GM12875 (cell line): ENCODE measurements around the gene RC3H2.

Experiments used
- H3K4me3 ChIP-seq: one replicate; pipeline ENCODE4 v1.5.1; 2011; ENCODE audit warnings: low read depth, low read length, control low read depth
- CTCF ChIP-seq: IDR thresholded peaks from 2 replicates; pipeline ENCODE4 v1.5.1; 2011; ENCODE audit warnings: low read depth, mild to moderate bottlenecking, control low read depth, inconsistent platforms, low read length, moderate library complexity, borderline replicate concordance; ENCODE audit not compliant: insufficient read depth

The RC3H2 gene

GRCh38 chr9:122806661-122807060 is 98.5 kb downstream of the RC3H2 start:
- no peak for TF ChIP-seq CTCF
- no peak overlapping the region for H3K4me3 ChIP-seq

- no peak for TF ChIP-seq CTCF
- H3K4me3 ChIP-seq, result no peak within 1 kb of the TSS
These were observed 104.8 kb downstream of the RC3H2 start, which contains the start of gene OR1K1 for GRCh38 chr9:122800066-122801060. Gene OR1K1, plus strand, starts transcription at chr9:122800123. Its CDS starts 0 bp downstream, at chr9:122800123.

GRCh38 chr9:122797316-122798063 is 107.7 kb downstream of the RC3H2 start:
- no peak for TF ChIP-seq CTCF
- H3K4me3 ChIP-seq, result no peak overlapping the region
